ENCODE measurements around the gene KDM3A.

- TF ChIP-seq POLR2A (IDR thresholded peaks at IDR 0.05) (no peak), CTCF (IDR thresholded peaks at IDR 0.05 in 8 of 11, conservative IDR thresholded peaks at IDR 0.05 in 3 of 11) (no peak), POLR2AphosphoS5 (IDR thresholded peaks at IDR 0.05) (no peak)
These were observed 29.8 kb upstream of the KDM3A start for GRCh38 chr2:86411396-86411795.
